Measurements from ENCODE around the gene DCT.
"Not testable (repeated sequence)": the region's sequence is repeated elsewhere in the genome, so short reads cannot be mapped to it uniquely, and the experiment has no call there.

The DCT gene

DNA sequence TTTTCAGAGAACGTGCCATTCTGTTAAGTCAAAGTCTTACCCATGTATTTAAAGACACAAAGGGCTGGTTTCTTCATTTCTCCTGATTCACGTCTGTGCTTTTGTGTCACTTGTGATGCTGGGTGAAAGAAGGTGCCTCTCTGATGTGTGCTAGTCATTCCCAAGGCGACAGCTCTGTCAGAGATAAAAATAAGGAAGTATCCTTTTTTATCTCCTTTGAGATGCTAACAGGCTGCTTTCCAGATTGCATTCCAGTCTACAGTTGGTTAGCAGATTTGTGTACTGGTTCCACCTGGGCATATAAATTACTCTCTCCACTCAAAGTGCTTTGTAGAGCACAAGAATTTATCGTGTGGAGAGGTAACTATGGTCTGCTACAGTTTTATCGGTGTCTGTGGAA, 33.5 kb upstream of the DCT start:
- Histone ChIP-seq H3K18ac (ENCODE audit: low read depth in 1 of 2, low read length in 2 of 2) (no peak overlapping the region), H2BK12ac (ENCODE audit: low read length in 2 of 2) (no peak overlapping the region), H3K4me2 (ENCODE audit: low read length, poor library complexity, severe bottlenecking) (no peak overlapping the region), H2BK120ac (ENCODE audit: low read depth, low read length) (no peak overlapping the region), H3K4me1 (ENCODE audit: control insufficient read depth, insufficient read depth, low read depth, low read length) (no peaks in the 10 kb centered on the region), H3K36me3 (ENCODE audit: control insufficient read depth in 1 of 2, insufficient read depth in 2 of 2, low read depth in 1 of 2, low read length in 2 of 2) (no peaks in the 10 kb centered on the region), H2BK5ac (ENCODE audit: low read depth, low read length, poor library complexity, severe bottlenecking) (no peak overlapping the region), H4K8ac (ENCODE audit: low read length) (no peak overlapping the region), H3K4me3 (ENCODE audit: insufficient read depth in 1 of 2, low read depth in 1 of 2, low read length in 2 of 2) (no peak overlapping the region), H3K27me3 (ENCODE audit: control insufficient read depth in 1 of 2, insufficient read depth in 1 of 2, low read length in 2 of 2) (peaks cover 16 to 20% of the 10 kb centered on the region in 2 experiments), H3K27ac (ENCODE audit: low read length, poor library complexity, severe bottlenecking) (no peak overlapping the region), H3K4ac (ENCODE audit: low read depth in 1 of 2, low read length in 2 of 2) (no peak overlapping the region), H3K9ac (ENCODE audit: low read length) (no peak overlapping the region), H2BK15ac (ENCODE audit: low read depth, poor library complexity, severe bottlenecking) (no peak overlapping the region), H3K79me1 (replicated peaks; ENCODE audit: low read length, poor library complexity, severe bottlenecking) (no peaks in the 10 kb centered on the region), H2AK5ac (ENCODE audit: low read length, severe bottlenecking) (no peak overlapping the region), H2AFZ (ENCODE audit: low read depth, low read length) (no peak overlapping the region), H3K9me3 (ENCODE audit: control insufficient read depth, low read length) (no peaks in the 10 kb centered on the region), H3K23ac (ENCODE audit: low read length in 2 of 2) (no peak overlapping the region), H4K91ac (ENCODE audit: low read length) (no peak overlapping the region), H3K14ac (ENCODE audit: low read length in 2 of 2) (no peak overlapping the region)
- WGBS: 57% methylated on average over 3 of the region's 5 CpGs
- no peak for DNase-seq

- no peak overlapping the region for H3K23ac ChIP-seq (ENCODE audit: low read length in 2 of 2)
- H3K4me2 ChIP-seq (ENCODE audit: low read length, poor library complexity, severe bottlenecking): no peak overlapping the region
- no peak overlapping the region for H4K8ac ChIP-seq (ENCODE audit: low read length)
- WGBS: 52% methylated on average over 1 of the region's 1 CpG
- no peaks in the 10 kb centered on the region for H3K36me3 ChIP-seq (ENCODE audit: control insufficient read depth in 1 of 2, insufficient read depth in 2 of 2, low read depth in 1 of 2, low read length in 2 of 2)
- H3K14ac ChIP-seq (ENCODE audit: low read length in 2 of 2): no peak overlapping the region
- H3K27ac ChIP-seq (ENCODE audit: low read length, poor library complexity, severe bottlenecking): no peak overlapping the region
- H3K9me3 ChIP-seq (ENCODE audit: control insufficient read depth, low read length): no peaks in the 10 kb centered on the region
- H2BK12ac ChIP-seq (ENCODE audit: low read length in 2 of 2): no peak overlapping the region
- no peak for DNase-seq
- no peak overlapping the region for H2AFZ ChIP-seq (ENCODE audit: low read depth, low read length)
- H4K91ac ChIP-seq (ENCODE audit: low read length): no peak overlapping the region
- no peak overlapping the region for H3K4me3 ChIP-seq (ENCODE audit: insufficient read depth in 1 of 2, low read depth in 1 of 2, low read length in 2 of 2)
- H3K9ac ChIP-seq (ENCODE audit: low read length): no peak overlapping the region
- H2BK5ac ChIP-seq (ENCODE audit: low read depth, low read length, poor library complexity, severe bottlenecking): no peak overlapping the region
- no peaks in the 10 kb centered on the region for H3K4me1 ChIP-seq (ENCODE audit: control insufficient read depth, insufficient read depth, low read depth, low read length)
- H3K27me3 ChIP-seq (ENCODE audit: control insufficient read depth in 1 of 2, insufficient read depth in 1 of 2, low read length in 2 of 2): peaks cover 15 to 22% of the 10 kb centered on the region in 2 experiments
- no peak overlapping the region for H2BK15ac ChIP-seq (ENCODE audit: low read depth, poor library complexity, severe bottlenecking)
- H2BK120ac ChIP-seq (ENCODE audit: low read depth, low read length): no peak overlapping the region
- H3K79me1 ChIP-seq (replicated peaks; ENCODE audit: low read length, poor library complexity, severe bottlenecking): no peaks in the 10 kb centered on the region
- no peak overlapping the region for H2AK5ac ChIP-seq (ENCODE audit: low read length, severe bottlenecking)
- H3K18ac ChIP-seq (ENCODE audit: low read depth in 1 of 2, low read length in 2 of 2): no peak overlapping the region
- H3K4ac ChIP-seq (ENCODE audit: low read depth in 1 of 2, low read length in 2 of 2): no peak overlapping the region
Observed at GRCh38 chr13:94505730-94506129, 26.2 kb upstream of the DCT start.

DNA sequence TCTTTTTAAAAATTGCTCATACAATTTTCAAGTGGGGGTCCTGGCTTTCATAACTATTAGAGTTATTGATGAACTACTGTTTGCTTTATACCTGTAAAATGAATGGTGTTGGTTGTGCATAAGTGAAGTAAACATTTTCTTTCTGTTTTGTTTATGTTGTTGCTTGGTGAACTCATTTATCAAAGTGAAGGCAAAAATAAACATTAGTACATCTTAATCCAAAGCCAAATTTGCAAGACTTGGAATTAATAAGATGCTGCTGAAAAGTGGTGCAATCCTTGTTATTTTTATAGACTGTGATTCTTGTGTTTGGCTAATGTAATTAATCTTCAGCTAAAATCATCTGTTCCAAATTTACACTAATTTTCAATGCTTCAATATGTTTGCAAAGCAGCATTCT, 24.4 kb upstream of the DCT start:
- Histone ChIP-seq H3K18ac (ENCODE audit: low read depth in 1 of 2, low read length in 2 of 2) (no peak overlapping the region), H3K4me2 (ENCODE audit: low read length, poor library complexity, severe bottlenecking) (no peak overlapping the region), H2BK15ac (ENCODE audit: low read depth, poor library complexity, severe bottlenecking) (no peak overlapping the region), H2AFZ (ENCODE audit: low read depth, low read length) (no peak overlapping the region), H2BK5ac (ENCODE audit: low read depth, low read length, poor library complexity, severe bottlenecking) (no peak overlapping the region), H4K8ac (ENCODE audit: low read length) (no peak overlapping the region), H3K9ac (ENCODE audit: low read length) (no peak overlapping the region), H4K91ac (ENCODE audit: low read length) (no peak overlapping the region), H3K79me1 (replicated peaks; ENCODE audit: low read length, poor library complexity, severe bottlenecking) (no peaks in the 10 kb centered on the region), H2BK120ac (ENCODE audit: low read depth, low read length) (no peak overlapping the region), H3K23ac (ENCODE audit: low read length in 2 of 2) (no peak overlapping the region), H3K4me3 (ENCODE audit: insufficient read depth in 1 of 2, low read depth in 1 of 2, low read length in 2 of 2) (no peak overlapping the region), H3K4me1 (ENCODE audit: control insufficient read depth, insufficient read depth, low read depth, low read length) (no peaks in the 10 kb centered on the region), H3K36me3 (ENCODE audit: control insufficient read depth in 1 of 2, insufficient read depth in 2 of 2, low read depth in 1 of 2, low read length in 2 of 2) (no peaks in the 10 kb centered on the region), H3K27me3 (ENCODE audit: control insufficient read depth in 1 of 2, insufficient read depth in 1 of 2, low read length in 2 of 2) (peaks cover 11 to 14% of the 10 kb centered on the region in 2 experiments), H3K4ac (ENCODE audit: low read depth in 1 of 2, low read length in 2 of 2) (no peak overlapping the region), H3K14ac (ENCODE audit: low read length in 2 of 2) (no peak overlapping the region), H2BK12ac (ENCODE audit: low read length in 2 of 2) (no peak overlapping the region), H2AK5ac (ENCODE audit: low read length, severe bottlenecking) (no peak overlapping the region), H3K27ac (ENCODE audit: low read length, poor library complexity, severe bottlenecking) (no peak overlapping the region), H3K9me3 (ENCODE audit: control insufficient read depth, low read length) (no peaks in the 10 kb centered on the region)
- DNase-seq: no peak

DNA sequence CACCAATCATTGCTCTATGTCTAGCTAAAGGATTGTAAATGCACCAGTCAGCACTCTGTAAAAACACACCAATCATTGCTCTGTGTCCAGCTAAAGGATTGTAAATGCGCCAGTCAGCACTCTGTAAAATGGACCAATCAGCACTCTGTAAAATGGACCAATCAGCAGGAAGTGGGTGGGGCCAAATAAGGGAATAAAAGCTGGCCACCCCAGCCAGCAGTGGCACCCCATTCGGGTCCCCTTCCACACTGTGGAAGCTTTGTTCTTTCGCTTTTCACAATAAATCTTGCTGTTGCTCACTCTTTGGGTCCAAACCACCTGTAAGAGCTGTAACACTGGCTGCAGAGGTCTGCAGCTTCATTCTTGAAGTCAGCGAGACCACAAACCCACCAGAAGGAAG, 19.3 kb upstream of the DCT start:
- H3K4ac ChIP-seq (ENCODE audit: low read depth in 1 of 2, low read length in 2 of 2); H2BK5ac ChIP-seq (ENCODE audit: low read depth, low read length, poor library complexity, severe bottlenecking); H4K8ac ChIP-seq (ENCODE audit: low read length); H3K18ac ChIP-seq (ENCODE audit: low read depth in 1 of 2, low read length in 2 of 2); H3K27me3 ChIP-seq (ENCODE audit: control insufficient read depth in 1 of 2, insufficient read depth in 1 of 2, low read length in 2 of 2); H3K14ac ChIP-seq (ENCODE audit: low read length in 2 of 2); H3K9me3 ChIP-seq (ENCODE audit: control insufficient read depth, low read length); H2BK12ac ChIP-seq (ENCODE audit: low read length in 2 of 2); H3K4me2 ChIP-seq (ENCODE audit: low read length, poor library complexity, severe bottlenecking); DNase-seq; H2BK15ac ChIP-seq (ENCODE audit: low read depth, poor library complexity, severe bottlenecking); H3K79me1 ChIP-seq (replicated peaks; ENCODE audit: low read length, poor library complexity, severe bottlenecking); H2AK5ac ChIP-seq (ENCODE audit: low read length, severe bottlenecking); H3K27ac ChIP-seq (ENCODE audit: low read length, poor library complexity, severe bottlenecking); H2AFZ ChIP-seq (ENCODE audit: low read depth, low read length); H3K23ac ChIP-seq (ENCODE audit: low read length in 2 of 2); H3K36me3 ChIP-seq (ENCODE audit: control insufficient read depth in 1 of 2, insufficient read depth in 2 of 2, low read depth in 1 of 2, low read length in 2 of 2); H4K91ac ChIP-seq (ENCODE audit: low read length); H3K4me3 ChIP-seq (ENCODE audit: insufficient read depth in 1 of 2, low read depth in 1 of 2, low read length in 2 of 2); H3K4me1 ChIP-seq (ENCODE audit: control insufficient read depth, insufficient read depth, low read depth, low read length); H3K9ac ChIP-seq (ENCODE audit: low read length); H2BK120ac ChIP-seq (ENCODE audit: low read depth, low read length): not testable (repeated sequence)
- 82% methylated on average over 4 of the region's 4 CpGs for WGBS
